SU-DHL-6 (cell line): ENCODE results near the gene FIZ1.

Source experiments
- CTCF ChIP-seq: fragments of 200-600 bp; sonication (generic); IDR thresholded peaks from one replicate; pipeline ENCODE4 v1.5.1; 2017; ENCODE audit warnings: antibody characterized with exemption, mild to moderate bottlenecking, low read length, moderate library complexity; ENCODE audit not compliant: insufficient read depth, poor library complexity, severe bottlenecking
- EZH2phosphoT487 ChIP-seq: fragments of 200-600 bp; sonication (generic), shearing (Covaris generic); conservative IDR thresholded peaks from 2 replicates; pipeline ENCODE4 v1.6.1; 2018; ENCODE audit warnings: mild to moderate bottlenecking, antibody characterized with exemption, low read length, moderate library complexity, mixed read lengths

- TF ChIP-seq CTCF (no peak), EZH2phosphoT487 (no peak)
These were observed 20.0 kb upstream of the FIZ1 start for GRCh38 chr19:55619286-55619685.
